ENCODE results near the gene RFX1. TPM values are rescaled to one million over a fixed set of nuclear protein-coding genes. Genes with fewer than 3 reads are reported as not detected.
"Not testable (repeated sequence)": the region's sequence is repeated elsewhere in the genome, so short reads cannot be mapped to it uniquely, and the experiment has no call there.

The RFX1 gene
- total RNA-seq (2014; rRNA removed; shearing (Covaris generic)) = 6.4 and 6.9 TPM in 2 replicates

DNA sequence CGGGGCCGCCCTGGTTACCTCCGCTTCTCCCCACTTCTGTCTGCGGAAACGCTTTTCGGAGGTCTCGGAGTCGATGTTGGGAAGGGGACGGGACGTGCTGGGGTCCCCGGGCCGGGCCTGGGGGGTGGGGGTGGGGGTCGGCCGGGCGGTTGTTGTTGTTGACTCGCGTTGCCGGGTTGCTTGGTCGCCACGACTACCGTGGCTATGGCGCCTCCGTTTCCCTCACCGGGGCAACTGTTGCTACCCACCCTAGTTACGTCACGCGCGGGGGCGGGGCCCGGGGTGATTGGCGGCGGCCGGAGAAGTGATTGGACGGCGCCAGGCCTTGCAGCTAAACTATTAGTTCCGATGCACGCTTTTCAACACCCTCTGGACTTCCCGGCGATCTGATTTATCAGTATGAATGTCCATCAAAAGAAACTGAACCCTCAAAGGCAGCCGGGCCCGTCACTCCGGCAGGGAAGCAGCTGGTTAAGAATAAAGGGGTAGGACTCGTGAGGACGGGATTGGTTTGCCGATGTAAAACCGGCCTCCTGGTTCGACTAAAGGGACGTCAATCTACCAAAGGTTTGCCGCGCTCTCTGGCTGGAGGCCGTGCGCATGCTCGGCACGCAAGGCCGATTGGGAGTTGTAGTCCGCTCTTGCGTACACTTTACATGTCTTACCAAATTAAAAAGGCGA is at the start of gene RFX1:
RFX1 (minus strand) TSS at position 236 of the 681 bp plus-strand sequence. CDS start 12,477 bp downstream, outside the sequence.
- Histone ChIP-seq H3K4me3 (ENCODE audit: insufficient read depth, low read depth, low read length) (peak within 1 kb of the TSS; percentile 75), H3K27me3 (ENCODE audit: control insufficient read depth, insufficient read depth, low read length) (no peaks in the 10 kb centered on the region), H3K36me3 (replicated peaks; ENCODE audit: control insufficient read depth, insufficient read depth, low read length) (no peaks in the 10 kb centered on the region)
- peak; percentile 94 for DNase-seq

DNA sequence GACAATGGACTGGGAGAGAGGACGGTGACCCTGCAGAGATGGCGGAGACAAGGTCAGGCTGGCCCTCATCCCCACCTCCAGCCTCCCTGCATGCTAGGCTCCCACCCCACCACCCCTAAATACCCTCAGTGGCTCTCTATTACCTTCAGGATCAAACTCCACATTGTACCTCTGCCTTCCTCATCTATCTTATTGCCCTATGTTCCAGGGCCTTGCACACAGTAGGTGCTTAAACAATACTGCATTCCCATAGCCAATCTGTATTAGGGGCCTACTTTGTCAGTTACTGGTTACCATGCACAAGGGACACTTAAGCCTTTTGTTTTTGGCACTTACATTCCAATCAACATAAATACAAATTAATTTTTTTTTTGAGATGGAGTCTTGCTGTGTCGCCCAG is 49.3 kb upstream of the RFX1 start:
- no peak for DNase-seq
- Histone ChIP-seq H3K4me3 (ENCODE audit: insufficient read depth, low read depth, low read length) (no peak overlapping the region), H3K36me3 (replicated peaks; ENCODE audit: control insufficient read depth, insufficient read depth, low read length) (0 out of 2 replicates have a peak, but pooled peaks cover 2% of the 10 kb centered on the region), H3K27me3 (ENCODE audit: control insufficient read depth, insufficient read depth, low read length) (peaks cover 24% of the 10 kb centered on the region)

DNA sequence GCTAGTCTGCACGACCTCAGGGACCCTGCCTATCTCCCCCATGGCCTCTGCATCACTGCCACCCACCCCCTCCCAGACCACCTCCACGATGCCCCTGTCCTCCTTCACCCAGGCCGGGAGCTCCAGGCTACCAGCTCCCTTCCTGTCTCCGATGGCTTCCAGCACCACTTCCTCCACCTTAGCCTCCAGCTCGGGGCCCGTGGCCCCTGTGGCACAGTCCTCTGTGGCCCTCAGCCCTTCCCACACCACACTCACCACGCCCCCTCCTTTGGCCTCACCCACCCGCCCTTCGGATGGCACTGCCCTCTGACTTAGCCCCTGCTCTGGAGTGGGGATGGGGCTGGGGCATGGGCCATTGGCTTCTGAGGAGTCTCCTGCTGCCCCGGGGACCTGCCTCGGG is 48.6 kb upstream of the RFX1 start:
- Histone ChIP-seq H3K36me3 (replicated peaks; ENCODE audit: control insufficient read depth, insufficient read depth, low read length) (0 out of 2 replicates have a peak, but pooled peaks cover 2% of the 10 kb centered on the region), H3K4me3 (ENCODE audit: insufficient read depth, low read depth, low read length) (no peak overlapping the region), H3K27me3 (ENCODE audit: control insufficient read depth, insufficient read depth, low read length) (peaks cover 24% of the 10 kb centered on the region)
- DNase-seq = peak; percentile 27

DNA sequence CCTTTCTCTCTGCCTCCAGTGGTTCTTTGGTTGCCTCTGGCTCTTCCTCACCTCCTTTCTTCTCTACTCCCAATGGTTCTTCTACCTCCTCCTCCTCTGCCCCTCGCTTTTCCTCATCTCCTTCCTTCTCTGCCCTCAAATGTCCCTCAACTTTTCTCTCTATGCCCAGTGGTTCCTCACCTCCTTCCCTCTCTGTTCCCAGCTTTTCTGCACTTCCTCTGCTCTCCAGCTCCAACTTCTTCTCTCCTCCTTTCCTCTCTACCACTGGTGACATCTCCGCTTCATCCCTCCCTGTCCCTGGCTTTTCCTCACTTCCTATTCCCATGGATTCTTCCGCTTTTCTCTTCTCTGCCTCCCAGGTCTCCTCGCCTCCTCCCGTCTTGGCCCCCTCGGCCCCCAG is 48.0 kb upstream of the RFX1 start:
- DNase-seq = no peak

DNA sequence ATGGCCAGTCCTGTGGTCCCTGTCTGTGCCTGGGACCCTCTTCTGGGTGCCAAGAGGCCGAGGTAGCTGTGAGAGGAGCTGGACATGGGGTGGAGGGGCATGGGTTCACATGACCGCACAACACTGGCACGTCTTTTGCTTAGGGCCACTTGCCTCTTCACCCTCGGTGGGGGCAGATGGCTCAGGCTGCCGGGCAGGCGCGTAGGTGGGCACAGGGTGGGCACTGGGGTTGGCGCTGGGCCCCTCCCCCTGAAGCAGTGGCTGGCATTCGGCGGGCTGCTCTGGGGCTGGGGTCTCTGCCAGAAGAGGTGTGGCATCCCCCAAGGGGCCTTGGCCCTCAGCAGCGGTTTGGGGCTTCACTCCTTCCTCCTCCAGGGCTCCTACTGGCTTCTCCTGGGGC is 47.4 kb upstream of the RFX1 start:
- Histone ChIP-seq H3K36me3 (replicated peaks; ENCODE audit: control insufficient read depth, insufficient read depth, low read length) (0 out of 2 replicates have a peak, but pooled peaks cover 2% of the 10 kb centered on the region), H3K27me3 (ENCODE audit: control insufficient read depth, insufficient read depth, low read length) (peaks cover 13% of the 10 kb centered on the region), H3K4me3 (ENCODE audit: insufficient read depth, low read depth, low read length) (no peak overlapping the region)
- no peak for DNase-seq

More for the DNA sequence above, 48.0 kb upstream of the RFX1 start:
- Histone ChIP-seq H3K4me3 (ENCODE audit: insufficient read depth, low read depth, low read length) (no peak overlapping the region), H3K27me3 (ENCODE audit: control insufficient read depth, insufficient read depth, low read length) (peaks cover 19% of the 10 kb centered on the region), H3K36me3 (replicated peaks; ENCODE audit: control insufficient read depth, insufficient read depth, low read length) (0 out of 2 replicates have a peak, but pooled peaks cover 2% of the 10 kb centered on the region)

DNA sequence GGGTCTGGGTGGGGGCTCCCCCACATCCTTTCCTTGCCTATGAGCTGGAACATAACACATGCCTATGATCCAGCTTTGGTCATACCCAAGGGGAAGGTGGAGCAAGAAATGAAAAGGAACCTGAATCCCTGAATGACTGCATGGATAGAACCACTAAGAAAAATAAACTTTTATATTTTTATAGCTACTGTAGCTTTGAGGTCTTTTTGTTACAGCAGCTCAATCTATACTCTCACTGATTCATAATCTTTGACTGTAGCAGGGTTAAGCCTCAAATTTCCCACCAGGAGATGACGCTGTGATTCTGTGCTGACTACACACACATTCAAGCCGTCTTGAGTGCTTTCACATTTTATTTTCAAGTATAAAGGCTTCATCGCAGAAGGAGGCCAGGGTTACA is 46.9 kb upstream of the RFX1 start:
- Histone ChIP-seq H3K36me3 (replicated peaks; ENCODE audit: control insufficient read depth, insufficient read depth, low read length) (peaks cover 2% of the 10 kb centered on the region; the same call in 1 of the 2 replicates), H3K4me3 (ENCODE audit: insufficient read depth, low read depth, low read length) (no peak overlapping the region), H3K27me3 (ENCODE audit: control insufficient read depth, insufficient read depth, low read length) (peaks cover 8% of the 10 kb centered on the region)
- peak; percentile 16 for DNase-seq

DNA sequence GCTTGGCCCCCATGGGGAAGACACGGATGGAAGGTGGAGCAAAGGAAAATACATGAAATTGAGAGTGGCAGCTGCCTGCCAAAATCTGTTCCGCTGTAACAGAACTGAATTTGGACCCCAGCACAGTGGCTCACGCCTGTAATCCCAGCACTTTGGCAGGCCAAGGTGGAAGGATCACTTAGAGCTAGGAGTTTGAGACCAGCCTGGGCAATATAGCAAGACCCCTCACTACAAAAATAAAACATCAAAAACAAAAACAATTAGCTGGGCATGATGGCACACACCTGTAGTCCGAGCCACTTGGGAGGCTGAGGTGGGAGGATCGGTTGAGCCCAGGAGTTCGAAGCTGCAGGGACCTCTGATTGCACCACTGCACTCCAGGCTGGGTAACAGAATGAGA is 46.4 kb upstream of the RFX1 start:
- Histone ChIP-seq H3K36me3 (replicated peaks; ENCODE audit: control insufficient read depth, insufficient read depth, low read length) (peaks cover 2% of the 10 kb centered on the region; the same call in 1 of the 2 replicates), H3K4me3 (ENCODE audit: insufficient read depth, low read depth, low read length) (no peak overlapping the region), H3K27me3 (ENCODE audit: control insufficient read depth, insufficient read depth, low read length) (peaks cover 5% of the 10 kb centered on the region)
- no peak for DNase-seq

DNA sequence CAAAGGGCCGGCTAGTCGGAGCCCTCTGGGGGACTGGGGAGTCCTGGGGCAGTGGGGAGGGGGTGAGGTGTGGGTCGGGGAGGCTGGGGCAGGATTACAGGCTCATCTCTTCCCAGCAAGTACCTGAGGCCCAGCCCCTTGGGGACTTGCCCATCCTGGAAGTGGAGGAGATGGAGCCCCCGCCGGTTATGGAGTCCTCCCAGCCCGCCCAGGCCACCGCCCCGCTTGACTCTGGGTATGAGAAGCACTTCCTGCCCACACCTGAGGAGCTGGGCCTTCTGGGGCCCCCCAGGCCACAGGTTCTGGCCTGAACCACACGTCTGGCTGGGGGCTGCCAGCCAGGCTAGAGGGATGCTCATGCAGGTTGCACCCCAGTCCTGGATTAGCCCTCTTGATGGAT is 45.9 kb upstream of the RFX1 start:
- Histone ChIP-seq H3K4me3 (ENCODE audit: insufficient read depth, low read depth, low read length) (no peak overlapping the region), H3K36me3 (replicated peaks; ENCODE audit: control insufficient read depth, insufficient read depth, low read length) (peaks cover 2% of the 10 kb centered on the region; the same call in 1 of the 2 replicates), H3K27me3 (ENCODE audit: control insufficient read depth, insufficient read depth, low read length) (peaks cover 2% of the 10 kb centered on the region)
- peak; percentile 38 for DNase-seq

DNA sequence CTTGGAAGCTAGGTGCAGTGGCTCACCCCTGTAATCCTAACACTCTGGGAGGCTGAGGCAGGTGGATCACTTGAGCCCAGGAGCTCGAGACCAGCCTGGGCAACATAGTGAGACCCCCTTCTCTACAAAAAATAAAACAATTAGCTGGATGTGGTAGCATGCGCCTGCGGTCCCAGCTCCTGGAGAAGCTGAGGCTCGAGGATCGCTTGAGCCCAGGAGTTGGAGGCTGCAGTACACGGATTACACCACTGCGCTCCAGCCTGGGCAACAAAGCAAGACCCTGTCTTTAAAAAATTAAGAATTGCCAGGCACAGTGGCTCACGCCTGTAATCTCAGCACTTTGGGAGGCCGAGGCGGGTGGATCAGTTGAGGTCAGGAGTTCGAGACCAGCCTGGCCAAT is 44.8 kb upstream of the RFX1 start:
- not testable (repeated sequence) for H3K36me3 ChIP-seq (replicated peaks; ENCODE audit: control insufficient read depth, insufficient read depth, low read length); H3K4me3 ChIP-seq (ENCODE audit: insufficient read depth, low read depth, low read length); H3K27me3 ChIP-seq (ENCODE audit: control insufficient read depth, insufficient read depth, low read length)

DNA sequence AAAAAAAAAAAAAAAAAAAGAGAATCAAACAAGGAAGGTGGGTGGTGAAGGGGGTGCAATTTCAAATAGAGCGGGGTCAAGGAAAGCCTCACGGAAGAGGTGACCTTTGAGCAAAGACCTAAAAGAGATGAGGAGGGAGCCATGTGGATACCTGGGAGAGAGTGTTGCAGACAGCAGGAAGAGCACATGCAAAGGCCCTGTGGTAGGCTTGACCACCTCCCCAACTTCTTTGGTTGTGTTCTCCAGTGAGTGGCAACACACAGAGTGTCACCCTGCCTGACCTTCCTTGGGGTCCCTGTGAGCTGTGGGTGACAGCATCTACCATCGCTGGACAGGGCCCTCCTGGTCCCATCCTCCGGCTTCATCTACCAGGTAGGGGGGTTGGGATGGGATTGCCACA is 44.4 kb upstream of the RFX1 start:
- Histone ChIP-seq H3K36me3 (replicated peaks; ENCODE audit: control insufficient read depth, insufficient read depth, low read length) (peaks cover 2% of the 10 kb centered on the region; the same call in 1 of the 2 replicates), H3K4me3 (ENCODE audit: insufficient read depth, low read depth, low read length) (no peak overlapping the region), H3K27me3 (ENCODE audit: control insufficient read depth, insufficient read depth, low read length) (no peaks in the 10 kb centered on the region)
- peak; percentile 8 for DNase-seq

More for the DNA sequence above, 44.8 kb upstream of the RFX1 start:
- not testable (repeated sequence) for DNase-seq

DNA sequence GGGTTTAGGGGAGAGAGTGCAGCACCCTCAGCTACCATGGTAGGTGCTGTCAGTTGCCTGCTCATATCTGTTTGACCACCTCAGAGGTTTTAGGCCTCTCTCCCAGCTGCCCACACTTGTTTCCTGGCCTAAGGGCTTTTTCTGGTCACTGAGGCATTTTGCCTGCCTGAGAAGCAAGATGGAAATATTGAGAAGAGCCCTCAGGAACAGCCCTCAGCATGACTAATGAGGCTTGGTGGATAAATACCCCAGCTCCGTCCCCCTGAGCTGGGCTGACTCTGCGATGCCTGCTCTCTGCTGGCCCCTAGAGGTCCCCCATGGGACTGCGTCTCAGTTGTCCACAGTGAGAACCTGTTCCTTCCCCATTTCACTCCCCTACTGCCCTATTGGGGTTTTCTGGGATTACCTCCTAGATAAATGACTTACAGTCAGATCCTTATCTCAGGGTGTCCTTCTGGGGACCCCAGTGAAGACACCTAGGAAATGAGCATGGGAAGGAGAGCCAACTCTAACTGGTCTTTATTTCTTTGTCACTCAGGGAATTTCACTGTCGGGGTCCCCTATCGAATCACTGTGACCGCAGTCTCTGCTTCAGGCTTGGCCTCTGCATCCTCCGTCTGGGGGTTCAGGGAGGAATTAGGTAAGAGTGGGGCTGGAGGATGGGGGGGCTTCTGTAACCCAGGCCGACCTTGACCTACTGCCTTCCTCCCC is 42.5 kb upstream of the RFX1 start:
- DNase-seq = peak; percentile 94
- Histone ChIP-seq H3K27me3 (ENCODE audit: control insufficient read depth, insufficient read depth, low read length) (no peaks in the 10 kb centered on the region), H3K36me3 (replicated peaks; ENCODE audit: control insufficient read depth, insufficient read depth, low read length) (peaks cover 2% of the 10 kb centered on the region; the same call in 1 of the 2 replicates), H3K4me3 (ENCODE audit: insufficient read depth, low read depth, low read length) (no peak overlapping the region)

DNA sequence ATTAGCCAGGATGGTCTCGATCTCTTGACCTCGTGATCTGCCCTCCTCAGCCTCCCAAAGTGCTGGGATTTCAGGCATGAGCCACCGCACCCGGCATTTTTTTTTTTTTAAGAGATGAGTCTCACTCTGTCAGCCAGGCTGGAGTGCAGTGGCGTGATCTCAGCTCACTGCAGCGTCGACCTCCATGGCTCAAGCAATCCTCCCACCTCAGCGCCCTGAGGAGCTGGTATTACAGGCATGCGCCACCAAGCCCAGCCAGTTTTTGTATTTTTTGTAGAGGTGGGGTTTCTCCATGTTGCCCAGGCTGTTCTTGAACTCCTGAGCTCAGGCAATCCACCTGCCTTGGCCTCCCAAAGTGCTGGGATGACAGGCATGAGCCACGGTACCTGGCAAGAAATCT is 41.7 kb upstream of the RFX1 start:
- not testable (repeated sequence) for H3K36me3 ChIP-seq (replicated peaks; ENCODE audit: control insufficient read depth, insufficient read depth, low read length); H3K27me3 ChIP-seq (ENCODE audit: control insufficient read depth, insufficient read depth, low read length)

DNA sequence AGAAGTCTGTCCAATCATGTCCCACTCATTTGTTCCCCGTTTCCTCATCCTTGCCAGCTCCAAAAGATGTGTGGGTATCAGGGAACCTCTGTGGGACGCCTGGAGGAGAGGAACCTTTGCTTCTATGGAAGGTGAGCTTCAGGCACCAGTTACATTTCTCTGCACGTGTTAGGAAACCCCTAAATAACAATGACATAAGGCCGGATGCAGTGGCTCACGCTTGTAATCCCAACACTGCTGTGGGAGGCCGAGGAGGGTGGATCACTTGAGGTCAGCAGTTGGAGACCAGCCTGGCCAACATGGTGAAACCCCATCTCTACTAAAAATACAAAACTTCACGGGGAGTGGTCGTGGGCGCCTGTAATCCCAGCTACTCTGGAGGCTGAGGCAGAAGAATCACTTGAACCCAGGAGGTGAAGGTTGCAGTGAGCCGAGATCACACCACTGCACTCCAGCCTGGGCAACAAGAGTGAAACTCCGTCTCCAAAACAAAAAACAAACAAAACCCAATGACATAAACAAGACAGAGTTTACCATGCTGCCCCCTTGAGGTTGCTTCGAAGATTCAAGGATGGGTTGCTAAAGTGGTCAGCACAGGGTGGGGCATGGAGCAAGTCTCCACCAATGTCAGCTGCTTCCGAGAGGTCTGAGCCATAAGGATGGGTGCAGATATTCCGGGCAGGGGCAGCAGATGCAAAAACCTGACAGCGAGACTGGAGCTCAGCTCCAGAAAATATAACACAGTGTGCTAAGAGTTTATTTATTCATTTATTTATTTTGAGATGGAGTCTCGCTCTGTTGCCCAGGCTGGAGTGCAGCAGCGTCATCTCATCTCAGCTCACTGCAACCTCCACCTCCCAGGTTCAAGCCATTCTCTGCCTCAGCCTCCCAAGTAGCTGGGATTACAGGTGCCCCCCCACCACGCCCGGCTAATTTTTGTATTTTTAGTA is 36.8 kb upstream of the RFX1 start:
- DNase-seq = peak; percentile 83
- not testable (repeated sequence) for H3K27me3 ChIP-seq (ENCODE audit: control insufficient read depth, insufficient read depth, low read length); H3K4me3 ChIP-seq (ENCODE audit: insufficient read depth, low read depth, low read length); H3K36me3 ChIP-seq (replicated peaks; ENCODE audit: control insufficient read depth, insufficient read depth, low read length)

More for the DNA sequence above, 41.7 kb upstream of the RFX1 start:
- DNase-seq; H3K4me3 ChIP-seq (ENCODE audit: insufficient read depth, low read depth, low read length): not testable (repeated sequence)

DNA sequence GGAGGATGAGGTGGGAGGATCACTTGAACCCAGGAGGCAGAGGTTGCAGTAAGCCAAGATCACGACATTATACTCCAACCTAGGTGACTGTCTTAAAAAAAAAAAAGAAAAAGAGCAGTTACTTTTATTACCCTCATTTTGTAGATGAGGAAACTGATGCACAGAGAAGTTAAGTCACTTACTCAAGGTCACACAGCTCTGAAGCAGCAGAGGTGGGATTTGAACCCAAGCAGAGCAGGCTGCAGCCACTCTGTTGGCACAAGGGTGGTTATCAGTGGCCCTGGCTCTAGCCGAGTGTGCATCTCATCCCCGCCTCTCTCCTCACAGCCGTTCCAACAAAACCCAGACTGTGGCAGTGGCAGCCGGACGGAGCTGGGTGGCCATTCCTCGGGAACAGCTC is 33.1 kb upstream of the RFX1 start:
- Histone ChIP-seq H3K4me3 (ENCODE audit: insufficient read depth, low read depth, low read length) (no peak overlapping the region), H3K36me3 (replicated peaks; ENCODE audit: control insufficient read depth, insufficient read depth, low read length) (no peaks in the 10 kb centered on the region), H3K27me3 (ENCODE audit: control insufficient read depth, insufficient read depth, low read length) (no peaks in the 10 kb centered on the region)
- DNase-seq = peak; percentile 3

Data from H7 (cell line).